Amygdala (tissue), 56 donors: ENCODE data around the gene EFCAB6.

Source experiments
- DNase-seq, 56 donors: peaks; one replicate each; lab custom pipeline; 2025; lab: John Stamatoyannopoulos, UW

EFCAB6 gene

DNA sequence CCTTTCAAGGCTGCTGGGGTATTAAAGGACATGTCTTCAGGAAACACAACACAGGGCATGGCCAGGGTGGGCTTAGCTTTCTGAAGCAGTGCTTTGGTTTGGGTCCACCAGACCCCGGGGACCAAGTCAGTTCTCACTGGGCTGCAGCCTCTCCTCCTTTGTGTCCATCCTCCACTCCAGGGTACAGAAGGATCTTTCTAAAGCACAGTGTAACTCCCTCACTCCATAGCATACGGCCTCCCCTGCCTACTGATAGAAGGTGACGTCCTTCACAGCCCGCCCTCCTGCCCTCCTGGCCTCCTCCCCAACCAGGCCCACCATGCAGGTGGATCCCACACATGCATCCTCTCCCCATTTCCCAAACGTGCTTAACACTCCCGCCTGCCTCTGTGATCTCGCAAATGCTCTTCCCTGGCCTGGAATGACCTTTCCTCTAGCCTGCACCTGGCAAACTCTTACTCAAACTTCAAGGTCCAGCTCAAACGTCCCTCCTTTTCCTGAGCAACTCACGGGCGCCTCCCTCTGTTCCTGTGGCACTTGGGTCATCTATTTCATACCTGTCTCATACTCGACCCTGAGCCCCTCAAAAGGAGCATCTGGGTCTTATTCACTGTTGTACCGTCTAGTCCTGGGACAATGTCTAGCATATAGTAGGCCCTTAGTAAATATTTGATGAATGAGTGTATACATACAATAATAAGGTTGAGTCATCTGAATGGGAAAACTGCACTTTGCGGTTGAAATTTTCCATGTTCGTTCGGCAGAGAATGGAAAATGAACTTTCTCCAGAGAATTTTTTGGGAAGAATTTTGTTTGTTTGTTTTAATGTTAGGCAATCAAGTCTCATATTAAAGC is 187.7 kb downstream of the EFCAB6 start:
- DNase-seq: no peak

DNA sequence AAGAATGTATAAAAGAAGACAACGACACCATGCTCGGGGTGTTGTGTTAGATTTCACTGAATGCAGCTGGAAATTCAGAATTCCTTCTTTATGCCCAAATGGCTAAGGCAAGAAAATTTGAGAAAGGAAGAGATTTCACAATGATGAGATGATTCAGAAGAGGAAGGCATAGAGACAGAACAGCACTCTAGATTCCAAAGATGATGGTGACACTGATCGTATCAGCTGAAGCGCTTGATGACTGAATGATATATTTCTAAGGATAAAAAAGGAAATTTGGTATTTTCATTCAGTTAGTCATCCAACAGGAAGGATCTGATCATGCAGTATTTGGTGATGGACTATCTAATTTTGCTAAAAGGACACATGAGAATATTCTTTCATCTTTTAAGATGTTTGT is 189.2 kb downstream of the EFCAB6 start:
- DNase-seq: no peak

DNA sequence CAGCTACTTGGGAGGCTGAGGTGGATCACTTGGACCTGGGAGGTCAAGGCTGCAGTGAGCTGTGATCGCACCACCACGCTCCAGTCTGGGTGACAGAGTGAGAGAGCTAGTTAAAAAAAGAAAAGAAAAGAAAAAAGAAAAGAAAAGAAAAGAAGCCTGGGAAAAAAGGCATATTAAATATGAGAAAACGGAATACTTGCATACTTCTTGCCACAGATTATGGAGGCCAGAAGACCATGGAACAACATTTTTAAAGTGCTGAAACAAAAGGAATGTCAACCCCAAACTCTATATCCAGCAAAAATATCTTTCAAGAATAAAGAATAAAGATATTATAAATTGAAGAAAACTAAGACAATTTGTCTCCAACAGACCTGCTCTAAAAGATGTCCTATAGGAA is 191.9 kb downstream of the EFCAB6 start:
- no peak for DNase-seq

DNA sequence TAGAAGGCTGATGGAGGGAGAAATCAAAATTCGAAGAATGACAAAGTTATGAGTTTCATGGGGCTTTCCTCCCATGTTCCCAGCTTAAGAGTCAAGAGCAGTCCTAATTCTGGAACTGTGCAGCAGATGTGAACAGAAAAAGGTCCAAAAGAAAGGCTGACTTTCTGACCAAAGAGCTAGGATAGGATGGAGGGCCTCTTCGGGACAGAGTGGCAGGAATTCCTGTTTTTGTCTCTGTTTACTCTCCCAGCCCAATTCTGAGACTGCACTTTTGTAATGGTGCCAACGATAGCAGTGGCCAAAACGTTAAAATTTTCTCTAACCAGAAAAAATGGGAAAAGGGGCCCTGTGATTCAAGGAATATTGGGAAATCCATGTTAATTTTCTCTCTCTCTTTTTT is 193.6 kb downstream of the EFCAB6 start:
- no peak for DNase-seq

DNA sequence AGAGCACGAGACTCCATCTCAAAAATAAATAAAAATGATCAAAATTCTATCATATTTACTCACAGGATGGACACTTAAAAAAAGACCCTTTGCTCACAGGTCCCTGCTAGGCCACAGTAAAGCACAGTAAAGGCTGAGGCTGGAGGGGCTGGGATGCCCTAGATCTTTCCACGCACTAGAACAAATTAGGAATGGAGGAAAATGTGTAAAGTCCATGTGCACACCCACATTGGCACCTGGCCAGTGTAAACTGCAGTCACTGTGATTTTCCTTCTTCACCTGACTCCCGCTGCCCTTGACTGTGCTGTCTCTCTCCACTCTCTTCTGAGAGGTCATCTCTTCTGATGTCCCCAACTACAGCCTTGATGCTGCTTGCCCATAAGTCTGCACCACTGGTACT is 195.5 kb downstream of the EFCAB6 start:
- DNase-seq: no peak

DNA sequence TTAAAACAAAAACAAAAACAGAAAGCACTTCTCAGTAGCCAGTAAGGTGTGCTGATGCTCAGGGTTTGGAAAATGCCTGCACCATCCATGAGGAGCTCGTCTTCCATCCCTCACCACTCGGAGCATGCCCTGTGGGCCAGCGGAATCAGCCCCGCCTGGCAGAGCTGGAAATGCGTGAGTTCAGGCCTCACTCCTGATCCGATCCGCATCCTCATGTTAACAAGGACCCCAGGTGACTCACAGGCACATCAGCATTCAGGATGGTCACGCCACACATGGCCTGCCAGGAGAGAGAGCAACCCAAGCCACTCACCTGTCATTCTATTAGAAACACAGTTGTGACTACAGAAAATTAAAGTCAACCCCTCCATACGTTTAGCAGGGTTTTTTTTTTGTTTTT is 211.8 kb downstream of the EFCAB6 start:
- no peak for DNase-seq

DNA sequence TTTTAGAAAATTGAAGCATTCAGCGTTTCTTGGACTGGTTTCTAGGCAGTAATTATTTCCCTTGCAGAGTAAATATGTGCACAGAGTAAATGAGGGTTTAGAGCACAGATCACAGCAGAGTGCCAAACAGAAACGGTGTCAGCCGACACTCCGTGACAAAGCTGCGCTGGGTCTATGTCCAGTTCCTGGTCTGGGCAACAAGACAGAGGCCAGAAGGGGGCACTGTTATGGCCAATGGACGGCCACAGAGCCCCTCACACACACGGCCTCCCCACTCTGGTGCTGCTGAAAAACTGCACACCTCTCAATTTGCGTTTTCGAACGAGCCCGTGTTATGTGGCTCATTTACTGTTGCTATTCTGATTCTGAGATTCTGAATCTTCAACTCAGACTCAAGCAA is 219.6 kb downstream of the EFCAB6 start:
- peak in 12 of 56 donors; percentile 1 to 40 (median 9) for DNase-seq

DNA sequence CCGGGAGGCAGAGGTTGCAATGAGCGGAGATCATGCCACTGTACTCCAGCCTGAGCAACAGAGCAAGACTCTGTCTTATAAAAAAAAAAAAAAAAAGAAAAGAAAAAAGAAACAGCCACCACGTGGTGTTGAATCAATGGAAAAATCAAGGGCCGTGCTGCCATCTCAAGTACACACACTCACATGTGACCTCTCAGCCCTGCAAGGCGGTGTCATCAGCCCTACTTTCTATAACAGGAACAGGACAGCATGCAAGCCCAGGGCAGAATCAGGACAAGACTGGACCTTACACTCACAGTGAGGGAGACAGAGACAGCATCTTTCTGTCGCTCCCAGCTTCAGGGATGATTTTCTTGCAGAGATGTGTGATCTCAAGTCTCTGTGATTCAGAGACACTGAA is 220.7 kb downstream of the EFCAB6 start:
- DNase-seq: no peak

DNA sequence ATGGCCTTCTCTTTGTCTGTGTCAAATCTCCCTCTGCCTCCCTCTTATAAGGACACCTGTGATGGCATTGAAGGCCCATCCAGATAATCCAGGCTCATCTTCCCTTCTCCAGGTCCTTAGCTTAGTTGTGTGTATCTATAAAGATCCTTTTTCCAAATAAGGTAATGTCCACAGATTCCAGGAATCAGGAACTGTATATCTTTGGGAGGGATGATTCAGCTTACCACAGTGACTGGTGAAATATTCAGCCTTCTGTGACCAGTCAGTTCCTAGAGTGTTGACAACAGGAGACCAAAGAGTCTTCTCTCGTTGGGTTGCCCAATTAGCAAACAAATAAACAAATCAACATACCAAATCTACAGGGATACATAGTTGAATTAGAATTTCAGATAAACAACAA is 224.5 kb downstream of the EFCAB6 start:
- DNase-seq: no peak

DNA sequence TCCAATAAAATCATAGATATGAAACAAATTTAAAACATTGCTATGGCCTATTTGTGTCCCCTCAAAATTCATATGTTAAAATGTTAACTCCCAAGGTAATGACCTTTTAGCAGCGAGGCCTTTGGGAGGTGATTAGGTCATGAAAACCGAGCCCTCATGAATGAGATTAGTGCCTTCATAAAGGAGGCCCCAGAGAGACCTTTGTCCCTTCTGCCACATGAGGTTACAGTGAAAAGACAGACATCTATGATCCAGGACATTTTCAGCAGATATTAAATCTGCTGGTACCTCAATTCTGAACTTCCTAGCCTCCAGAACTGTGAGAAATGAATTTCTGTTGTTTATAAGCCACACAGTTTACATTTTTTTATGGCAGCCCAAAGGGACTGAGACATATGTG is 228.6 kb downstream of the EFCAB6 start:
- DNase-seq: no peak

DNA sequence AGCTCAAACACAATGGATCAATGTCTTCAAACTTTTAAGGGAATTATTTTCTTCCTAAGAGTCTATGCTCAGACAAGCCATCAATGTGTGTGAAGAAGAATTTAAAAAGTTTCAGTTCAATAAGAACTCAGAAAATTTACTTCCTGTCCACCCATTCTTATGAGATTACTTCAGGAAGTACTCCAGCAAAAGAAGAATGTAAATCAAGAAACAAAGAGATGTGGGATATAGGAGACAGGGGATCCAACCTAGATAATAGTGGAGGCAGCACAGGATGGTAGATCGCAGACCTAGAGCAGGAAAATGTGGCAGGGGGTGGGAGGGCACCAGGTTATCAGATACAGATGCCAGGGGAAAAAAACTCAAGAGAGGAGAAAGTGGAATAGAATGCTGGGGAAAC is 229.7 kb downstream of the EFCAB6 start:
- no peak for DNase-seq

DNA sequence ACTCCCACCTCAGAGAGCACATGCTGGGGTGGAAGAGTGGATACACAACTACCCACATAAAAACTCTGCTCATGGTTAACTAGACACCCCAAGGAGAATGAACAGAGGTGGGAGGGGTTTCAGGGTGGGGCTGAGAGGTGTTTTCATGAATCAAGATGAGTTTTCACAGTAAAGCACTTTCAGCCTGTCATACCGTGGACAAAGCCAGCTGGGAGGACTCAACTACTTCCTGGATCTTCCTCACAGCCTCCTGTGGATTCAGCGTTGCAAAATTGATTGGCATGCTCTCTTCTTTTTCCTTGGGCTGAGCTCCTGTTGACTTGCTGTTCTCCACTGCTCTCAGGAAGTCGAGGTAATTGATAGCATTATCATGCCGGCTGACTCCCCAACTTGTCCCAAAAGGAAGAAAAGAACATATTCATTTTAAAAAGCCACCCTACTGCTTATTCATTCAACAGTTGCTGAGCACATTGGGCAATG is 231.8 kb downstream of the EFCAB6 start:
- DNase-seq: no peak

DNA sequence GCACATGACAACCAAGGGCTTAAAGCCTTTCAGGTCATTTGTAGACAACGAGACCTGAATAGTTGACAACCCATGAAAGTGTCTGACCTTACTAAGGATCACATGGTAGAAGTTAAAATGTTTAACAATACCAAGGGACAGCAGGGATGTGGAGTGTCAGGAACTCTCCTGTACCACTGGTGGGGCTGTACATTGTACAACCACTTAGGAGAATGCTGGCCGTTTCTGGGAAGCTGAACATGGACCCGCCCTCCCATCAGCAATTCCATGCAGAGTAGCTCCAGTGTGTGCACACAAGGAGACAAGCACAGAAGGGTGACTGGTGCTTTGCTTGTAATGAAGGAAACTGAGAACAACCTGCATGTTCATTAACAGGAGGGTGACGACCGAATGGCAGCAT is 237.4 kb downstream of the EFCAB6 start:
- no peak for DNase-seq

DNA sequence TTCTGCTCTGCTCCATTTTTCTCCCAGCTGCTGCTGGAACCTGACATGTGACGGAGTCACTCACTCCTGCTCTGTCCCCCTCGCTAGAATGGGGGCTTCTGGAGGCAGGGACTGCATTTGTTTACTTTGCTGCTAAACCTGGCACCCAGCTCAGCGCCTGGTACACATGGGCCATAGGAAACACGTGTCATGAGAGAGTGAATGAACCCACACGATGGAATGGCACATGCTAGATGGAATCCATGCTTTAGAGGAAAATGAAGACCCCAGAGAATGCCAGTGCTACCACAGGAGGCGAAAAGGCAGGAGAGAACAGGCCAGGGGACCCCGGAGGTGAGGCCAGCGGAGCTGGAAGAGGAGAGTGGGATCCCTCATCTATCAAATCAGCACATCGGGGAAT is 239.4 kb downstream of the EFCAB6 start:
- no peak for DNase-seq

DNA sequence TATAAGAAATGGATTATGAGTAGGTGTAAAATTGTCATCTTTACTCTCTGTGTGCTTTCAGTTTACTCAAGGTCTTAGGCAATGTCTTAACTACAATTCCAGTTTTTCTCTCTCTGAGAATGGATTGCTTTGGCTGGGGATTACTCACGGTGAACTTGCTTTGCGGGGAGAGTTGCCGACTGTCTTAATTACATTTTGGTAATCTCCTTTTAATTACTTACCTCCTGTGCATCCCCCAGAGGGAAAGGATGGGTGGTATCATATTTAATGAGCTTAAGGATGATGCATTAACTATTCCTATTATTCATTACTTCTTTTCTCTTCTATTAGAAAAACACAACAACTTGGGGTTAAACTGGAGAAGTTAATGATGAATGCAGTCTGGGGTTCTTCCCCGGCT is 240.9 kb downstream of the EFCAB6 start:
- no peak for DNase-seq

DNA sequence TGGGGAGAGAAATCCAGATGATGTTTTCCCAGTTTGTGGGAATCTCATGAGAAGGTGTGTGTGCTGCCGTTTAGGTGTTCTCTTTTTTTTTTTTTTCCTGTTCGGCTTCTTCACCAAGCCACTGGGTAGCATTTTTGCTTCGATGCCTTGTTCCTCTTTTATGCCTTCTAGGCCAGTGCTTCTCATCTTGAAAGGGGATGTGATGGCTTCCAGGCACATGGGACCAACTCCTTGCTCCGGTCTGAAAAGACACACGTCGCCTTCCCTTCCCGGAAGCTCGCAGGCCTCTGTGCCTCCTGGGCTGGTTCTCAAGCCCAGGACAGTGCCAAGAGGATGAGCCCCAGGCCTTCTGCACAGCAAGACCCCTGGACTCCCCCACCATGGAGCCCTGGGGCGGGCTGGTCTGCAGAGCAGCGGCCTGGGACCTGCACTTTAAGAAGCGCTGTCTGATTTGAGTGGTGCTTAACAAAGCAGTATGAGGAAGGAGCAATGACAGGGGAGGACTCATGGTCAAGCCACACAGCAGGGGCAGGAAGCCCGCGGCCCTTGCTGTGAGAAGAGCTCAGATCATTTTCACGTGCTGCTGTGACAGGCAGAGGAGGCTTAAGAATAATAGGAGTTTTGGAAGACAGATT is 241.5 kb downstream of the EFCAB6 start:
- DNase-seq: peak in 3 of 56 donors; percentile 4 to 7 (median 5)

DNA sequence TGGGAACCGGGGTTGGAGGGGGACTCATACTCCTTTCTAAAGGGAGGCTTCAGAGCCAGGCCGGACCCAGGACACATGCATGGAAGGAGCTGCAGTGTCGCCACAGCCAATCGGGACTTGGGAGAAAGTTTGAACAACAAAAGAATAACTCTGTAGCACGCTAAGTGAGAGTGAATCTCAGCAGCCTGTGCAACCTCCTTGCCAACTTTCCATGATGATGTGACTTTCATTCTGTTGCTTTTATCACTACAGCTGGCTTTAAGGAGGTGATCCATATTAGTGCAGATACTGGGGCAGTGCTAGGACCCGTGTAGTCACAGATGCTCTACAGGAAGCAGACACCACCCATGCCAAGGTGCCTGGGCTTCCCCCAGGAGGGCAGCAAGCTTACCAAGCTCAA is 243.0 kb downstream of the EFCAB6 start:
- no peak for DNase-seq

DNA sequence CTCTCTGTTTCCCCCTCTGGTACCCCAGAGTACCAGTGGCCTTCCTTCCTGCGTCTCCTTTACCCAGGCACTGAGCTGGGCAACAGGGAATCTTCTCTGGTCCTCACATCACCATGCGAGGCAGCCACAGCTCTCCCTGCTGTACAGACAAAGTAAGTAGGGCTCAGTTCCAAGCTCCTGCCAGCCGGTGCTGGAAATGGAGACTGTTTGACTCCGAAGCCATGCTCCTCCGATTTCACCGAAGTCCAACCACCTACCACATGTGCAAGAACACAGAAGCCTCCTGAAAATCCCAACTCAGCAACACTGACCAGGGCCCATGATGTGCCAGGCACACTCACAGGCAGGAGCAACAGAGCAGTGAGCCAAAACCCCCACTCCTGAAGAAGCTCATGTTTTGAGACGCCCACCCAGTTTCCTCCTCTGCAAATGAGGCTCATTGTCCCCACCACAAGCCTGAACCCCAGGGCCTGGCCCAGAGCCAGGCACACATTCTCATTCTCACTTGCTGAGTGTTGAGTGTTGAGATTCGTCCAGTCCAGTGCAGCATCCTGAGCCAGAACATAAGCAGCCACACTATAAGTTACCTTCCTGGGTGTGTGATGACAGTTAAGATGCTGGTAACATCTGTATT is 244.3 kb downstream of the EFCAB6 start:
- DNase-seq: peak in 6 of 56 donors; percentile 9 to 27 (median 12)

DNA sequence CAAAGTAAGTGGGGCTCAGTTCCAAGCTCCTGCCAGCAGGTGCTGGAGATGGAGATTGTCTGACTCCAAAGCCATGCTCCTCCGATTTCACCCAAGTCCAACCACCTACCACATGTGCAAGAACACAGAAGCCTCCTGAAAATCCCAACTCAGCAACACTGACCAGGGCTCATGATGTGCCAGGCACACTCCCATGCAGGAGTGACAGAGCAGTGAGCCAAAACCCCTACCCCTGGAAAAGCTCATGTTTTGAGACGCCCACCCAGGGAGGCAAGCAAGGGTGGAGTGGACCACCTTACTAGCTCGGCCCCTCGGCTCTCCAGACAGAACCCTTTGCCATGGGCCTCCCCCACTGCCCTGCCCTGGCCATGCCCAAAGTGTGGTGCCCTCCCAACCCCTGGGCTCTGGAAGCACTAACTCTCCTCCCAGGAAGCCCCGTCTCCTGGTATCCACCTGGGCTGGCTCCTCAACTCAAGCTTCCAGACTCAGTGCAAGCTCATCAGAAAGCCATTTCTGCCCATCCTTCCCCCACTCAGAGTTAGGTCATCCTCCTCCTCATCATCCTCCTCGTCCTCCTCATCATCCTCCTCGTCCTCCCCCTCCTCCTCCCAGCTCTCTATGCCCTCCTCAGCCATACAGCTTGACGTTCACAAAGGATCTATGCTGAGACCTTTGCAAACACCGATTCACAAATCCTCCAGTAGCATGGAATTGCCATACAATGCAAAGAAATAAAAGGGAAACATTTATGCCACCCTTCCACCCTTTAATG is 245.4 kb downstream of the EFCAB6 start:
- DNase-seq: no peak

DNA sequence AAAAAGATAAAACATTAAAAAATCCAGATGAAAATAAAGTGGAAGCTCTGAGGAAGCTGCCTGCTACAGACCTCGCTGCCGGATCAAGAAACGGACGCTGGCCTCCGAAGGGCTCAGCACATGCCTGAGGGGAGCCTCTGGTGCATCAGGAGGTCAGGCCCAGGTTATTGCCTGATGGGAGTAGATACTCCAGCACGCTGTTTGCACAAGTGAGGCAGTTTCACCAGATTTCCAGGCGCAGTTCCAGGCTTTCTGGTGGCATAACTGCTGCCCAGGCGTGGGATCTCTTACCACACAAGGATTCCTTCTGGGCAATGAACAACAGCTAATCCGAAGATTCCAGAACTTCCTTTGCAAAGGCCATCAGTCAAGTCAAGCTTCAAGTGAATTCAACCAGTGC is 246.1 kb downstream of the EFCAB6 start:
- DNase-seq: no peak

DNA sequence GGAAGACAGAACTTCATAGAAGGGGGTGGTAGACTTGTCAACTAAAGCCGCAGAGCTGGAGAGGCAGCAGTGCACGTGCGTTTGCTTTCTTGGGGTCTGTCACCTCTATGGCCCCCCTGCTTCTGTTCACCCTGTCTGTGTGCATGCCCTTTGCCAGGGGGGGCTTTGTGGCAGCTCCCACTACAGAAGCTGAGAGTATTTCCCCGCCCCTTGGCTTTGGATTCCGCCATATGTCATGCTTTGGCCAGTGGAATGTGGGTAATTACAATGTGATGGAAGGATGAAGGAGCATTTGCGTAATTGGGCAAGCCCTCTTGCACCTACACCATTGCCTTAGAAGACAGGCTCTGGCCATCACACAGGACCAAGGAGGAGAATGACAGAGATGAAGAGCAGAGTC is 247.2 kb downstream of the EFCAB6 start:
- no peak for DNase-seq
